HG03135 (cell line): ENCODE measurements around the gene RHBDD1.
"Not testable (repeated sequence)": the region's sequence is repeated elsewhere in the genome, so short reads cannot be mapped to it uniquely, and the experiment has no call there.

Experiments used
- ATAC-seq: cut with Tn5 transposase; IDR thresholded peaks from one replicate; pipeline ENCODE4 v1.9.1; 2021; ENCODE audit warnings: mild to moderate bottlenecking, moderate library complexity; ENCODE audit not compliant: unreplicated experiment

The RHBDD1 gene

DNA sequence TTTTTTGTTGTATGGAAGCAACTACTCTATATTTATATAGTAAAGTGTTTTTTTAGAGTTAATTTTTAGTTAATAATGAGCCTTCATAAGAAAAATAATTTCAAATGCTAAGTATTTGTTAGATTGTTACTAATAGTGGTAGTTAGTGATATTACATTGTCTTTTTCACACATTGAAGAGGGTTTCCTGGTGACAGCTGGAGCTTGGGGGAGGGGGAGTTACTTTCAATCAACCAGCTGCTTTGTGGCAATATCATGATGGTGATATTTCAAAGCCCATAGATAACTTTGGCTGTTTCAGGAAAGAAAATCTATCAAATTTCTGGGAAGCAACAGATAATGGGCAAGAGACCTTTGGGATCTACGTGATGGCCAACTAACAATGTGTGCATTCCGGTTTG is 4.1 kb downstream of the RHBDD1 start:
- no peak for ATAC-seq

DNA sequence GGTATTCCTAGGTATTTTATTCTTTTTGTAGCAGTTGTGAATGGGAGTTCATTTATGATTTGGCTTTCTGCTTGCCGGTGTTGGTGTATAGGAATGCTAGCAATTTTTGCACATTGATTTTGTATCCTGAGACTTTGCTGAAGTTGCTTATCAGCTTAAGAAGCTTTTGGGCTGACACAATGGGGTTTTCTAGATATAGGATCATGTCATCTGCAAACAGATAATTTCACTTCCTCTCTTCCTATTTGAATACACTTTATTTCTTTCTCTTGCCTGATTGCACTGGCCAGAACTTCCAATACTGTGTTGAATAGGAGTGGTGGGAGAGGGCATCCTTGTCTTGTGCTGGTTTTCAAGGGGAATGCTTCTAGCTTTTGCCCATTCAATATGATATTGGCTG is 7.1 kb downstream of the RHBDD1 start:
- ATAC-seq, result not testable (repeated sequence)

GRCh38 chr2:226845386-226846116 is 9.7 kb downstream of the RHBDD1 start:
- peak; percentile 43 for ATAC-seq

- ATAC-seq, result no peak
Observed at GRCh38 chr2:226847090-226847489, 11.2 kb downstream of the RHBDD1 start.

GRCh38 chr2:226847511-226847910 is 11.7 kb downstream of the RHBDD1 start:
- no peak for ATAC-seq

DNA sequence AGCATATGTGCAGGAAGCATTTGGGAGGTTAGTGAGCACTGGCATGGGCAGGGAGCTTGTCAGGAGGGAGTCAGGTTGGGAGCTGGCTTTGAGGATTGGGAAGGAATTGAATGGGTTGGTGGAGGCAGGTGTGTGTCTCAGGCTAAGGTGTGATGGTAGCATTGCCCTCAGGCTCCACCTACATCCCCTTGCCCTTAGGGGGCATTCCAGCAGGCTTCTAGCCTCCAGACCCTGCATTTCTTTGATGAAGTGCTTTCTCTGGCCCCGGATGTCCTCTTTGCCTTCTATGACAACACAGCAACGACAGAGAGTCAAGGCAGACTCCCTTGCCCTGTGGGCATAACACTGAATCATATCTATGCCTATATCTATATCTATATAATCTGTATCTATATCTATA is 13.5 kb downstream of the RHBDD1 start:
- ATAC-seq, result no peak

DNA sequence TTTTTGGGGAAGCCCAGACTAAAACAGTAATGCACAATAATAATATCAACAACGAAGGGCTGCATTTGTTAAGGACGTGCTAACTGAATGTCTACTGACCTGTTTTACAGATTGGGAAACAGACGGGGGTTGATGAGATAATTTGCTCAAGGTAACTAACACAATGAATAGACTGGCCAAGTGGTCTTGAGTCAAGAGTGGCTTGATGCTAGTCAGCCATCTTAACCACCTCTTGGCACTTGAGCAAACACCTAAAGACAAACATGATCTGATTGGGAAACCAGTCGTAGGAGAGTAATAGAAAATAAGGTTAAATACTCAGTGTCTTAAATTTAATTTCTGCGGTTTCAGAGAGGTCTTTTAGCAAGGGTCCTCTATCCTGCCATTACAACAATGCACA is 14.2 kb downstream of the RHBDD1 start:
- ATAC-seq, result no peak

GRCh38 chr2:226855787-226856186 is 19.9 kb downstream of the RHBDD1 start:
- ATAC-seq, result no peak

DNA sequence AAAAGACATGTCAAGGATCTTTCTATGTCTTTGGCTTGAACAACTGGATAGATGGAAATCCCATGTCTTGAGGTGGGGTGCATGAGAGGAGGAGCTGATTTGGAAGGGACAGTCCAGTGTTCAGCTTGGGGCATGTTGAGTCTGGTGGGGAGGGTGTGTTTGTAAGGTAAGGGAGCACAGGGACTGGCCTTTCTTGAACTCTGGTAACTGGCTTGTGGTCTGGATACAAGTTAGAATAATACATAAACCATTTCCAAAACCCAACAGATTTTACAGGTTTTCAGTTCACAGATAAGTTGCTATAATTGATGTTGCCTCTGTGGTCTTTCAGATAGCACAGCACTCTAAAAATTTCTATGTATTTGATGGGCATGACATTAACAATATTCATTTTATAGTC is 24.2 kb downstream of the RHBDD1 start:
- no peak for ATAC-seq

GRCh38 chr2:226862623-226863022 is 26.8 kb downstream of the RHBDD1 start:
- ATAC-seq, result peak; percentile 45

- no peak for ATAC-seq
Observed at GRCh38 chr2:226865273-226865672, 29.4 kb downstream of the RHBDD1 start.

DNA sequence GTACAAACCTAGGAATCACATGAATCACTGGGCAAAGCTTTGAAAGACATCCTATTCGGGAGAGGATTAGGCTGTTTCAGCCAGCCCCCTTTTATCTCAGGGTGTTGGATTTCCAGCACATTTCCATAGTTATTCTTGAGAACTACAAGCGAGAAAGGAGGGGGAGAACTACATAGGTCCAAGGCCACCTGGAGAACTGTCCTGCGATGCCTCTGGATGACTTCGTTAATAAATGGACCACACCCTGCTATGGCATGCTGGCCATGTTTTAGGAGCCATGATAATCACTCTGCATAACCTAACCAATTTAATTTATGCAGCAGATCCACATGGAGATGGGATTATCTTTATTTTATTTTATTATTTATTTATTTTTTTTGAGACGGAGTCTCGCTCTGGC is 29.9 kb downstream of the RHBDD1 start:
- no peak for ATAC-seq

DNA sequence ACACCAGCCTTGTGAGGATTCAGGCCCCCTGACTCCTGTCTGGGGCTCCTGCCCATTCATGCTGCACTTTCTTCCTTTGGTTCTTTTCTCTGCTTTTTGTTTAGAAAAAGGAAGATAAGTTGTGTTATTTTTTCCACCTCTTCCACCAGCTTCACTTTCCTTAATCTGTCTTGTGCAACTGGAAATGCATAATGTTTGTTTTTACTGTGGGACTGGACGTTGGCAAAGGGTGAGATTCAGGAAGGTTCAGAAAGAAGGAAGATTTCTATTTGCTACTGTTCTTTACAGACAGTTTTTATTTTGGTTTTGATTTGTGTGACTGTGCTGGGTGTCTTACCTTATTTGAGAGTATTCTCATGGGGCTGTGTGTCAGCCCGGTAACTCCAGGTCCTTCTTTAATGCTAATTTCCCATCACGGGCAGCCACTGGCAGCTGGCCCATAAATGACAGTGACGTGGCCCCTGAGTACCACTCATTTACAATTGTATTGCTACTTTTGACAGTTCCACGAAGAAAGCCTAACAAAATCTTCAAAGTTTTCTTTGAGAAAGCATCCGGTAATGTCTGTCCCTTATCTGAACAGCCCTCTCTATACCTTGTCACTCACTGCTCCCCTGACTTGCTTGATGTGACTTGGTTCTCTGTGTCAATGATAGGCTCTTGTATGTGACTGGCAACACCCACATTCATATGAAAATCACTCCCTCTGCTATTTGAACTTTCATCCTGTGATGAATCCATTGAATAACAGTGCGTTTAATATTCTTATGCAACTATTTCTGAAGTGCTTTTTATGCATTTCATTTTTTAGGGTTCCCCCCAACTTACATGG is 32.7 kb downstream of the RHBDD1 start:
- no peak for ATAC-seq

DNA sequence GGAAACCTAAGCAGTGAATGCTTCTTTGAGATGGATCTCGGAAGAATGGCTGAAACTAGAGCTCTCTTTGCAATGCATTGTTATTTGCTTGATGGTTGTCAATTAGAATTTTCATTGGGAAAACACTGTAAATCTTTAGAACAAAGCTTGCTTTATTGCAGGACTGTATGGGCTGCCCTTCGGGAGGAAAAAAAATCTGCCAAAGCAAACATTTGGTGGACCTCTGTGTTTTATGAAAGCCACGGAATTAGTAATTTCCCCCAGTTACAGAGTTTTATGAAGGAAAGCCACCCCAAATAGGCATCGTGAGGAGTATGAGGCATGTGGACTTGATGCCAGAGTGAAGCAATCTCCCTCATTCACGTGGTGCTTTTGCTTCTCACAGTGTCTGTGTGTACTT is 33.5 kb downstream of the RHBDD1 start:
- ATAC-seq, result no peak

DNA sequence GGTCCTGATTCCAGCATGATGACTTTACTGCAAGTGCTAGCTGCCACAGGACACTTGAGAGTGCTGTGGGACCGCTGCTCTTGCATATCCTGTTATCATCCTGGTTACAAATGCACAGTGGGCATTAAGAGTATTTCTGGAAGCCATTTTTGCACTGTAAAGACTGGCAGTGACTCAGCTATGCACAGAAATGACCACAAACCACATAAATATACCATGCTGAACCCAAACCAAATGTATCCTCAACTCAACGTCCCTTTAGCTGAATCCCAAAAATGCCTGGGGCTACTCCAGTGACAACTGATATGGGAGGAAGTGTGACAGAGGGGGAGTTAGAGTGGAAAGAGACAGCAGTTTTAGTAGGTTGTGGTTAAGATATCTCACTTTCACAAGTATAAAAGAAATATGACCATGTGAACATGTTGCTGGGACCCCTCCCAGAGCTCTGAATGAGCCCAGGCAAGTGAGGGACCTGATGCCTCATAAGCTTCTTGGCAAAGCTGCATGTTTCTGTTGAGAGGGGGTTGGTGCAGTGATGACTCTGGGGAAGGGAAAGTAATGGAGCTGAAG is 37.3 kb downstream of the RHBDD1 start:
- peak; percentile 66 for ATAC-seq

- ATAC-seq, result no peak
Observed at GRCh38 chr2:226873826-226874225, 38.0 kb downstream of the RHBDD1 start.

DNA sequence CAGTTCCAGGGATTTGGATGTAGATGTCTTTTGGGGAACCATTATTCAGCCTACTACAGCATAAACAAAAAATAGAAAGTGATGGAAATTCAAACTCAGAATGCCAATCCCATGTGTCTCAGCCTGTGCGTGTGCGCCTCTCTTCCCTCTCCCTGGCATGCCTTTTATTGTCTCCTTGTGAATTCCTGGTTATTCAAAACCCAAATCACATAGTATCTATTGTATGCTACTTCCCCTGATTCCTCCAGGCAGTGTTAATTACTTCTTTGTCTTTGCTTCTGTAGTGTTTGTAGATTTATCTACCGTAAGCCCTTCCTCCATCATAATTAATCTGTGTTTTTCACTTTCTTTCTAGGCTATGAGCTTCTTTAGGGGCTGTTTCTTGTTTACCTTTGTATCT is 38.9 kb downstream of the RHBDD1 start:
- ATAC-seq, result no peak

GRCh38 chr2:226875438-226876225 is 39.8 kb downstream of the RHBDD1 start:
- no peak for ATAC-seq

GRCh38 chr2:226877491-226877890 is 41.6 kb downstream of the RHBDD1 start:
- no peak for ATAC-seq

- no peak for ATAC-seq
Observed at GRCh38 chr2:226881287-226881686, 45.4 kb downstream of the RHBDD1 start.

GRCh38 chr2:226882606-226883005 is 46.8 kb downstream of the RHBDD1 start:
- ATAC-seq, result no peak
